HL-60 (cell line): Measurements from ENCODE around the gene C1QTNF7.

Experiments
- DNase-seq, 2 experiments: peaks; one replicate each; pipeline ENCODE4 v3.0.0-alpha.2; 2010 to 2020; ENCODE audit warnings: low read depth in 1 of 2, low spot score in 1 of 2
- H3K27ac ChIP-seq: fragments of 250-450 bp; sonication (Bioruptor Pico); replicated peaks from 2 replicates; pipeline ENCODE4 v1.5.1; 2020; ENCODE audit warnings: mild to moderate bottlenecking, moderate library complexity
- H3K27me3 ChIP-seq: fragments of 250-450 bp; sonication (Bioruptor Pico); 2 replicates; pipeline ENCODE4 v1.5.1; 2021; ENCODE audit warnings: mild to moderate bottlenecking, moderate library complexity; ENCODE audit not compliant: insufficient read depth, poor library complexity, severe bottlenecking
- H3K4me3 ChIP-seq: replicated peaks from 2 replicates; pipeline ENCODE4 v1.5.1; 2011; ENCODE audit warnings: mild to moderate bottlenecking, control low read depth, low read length; ENCODE audit not compliant: insufficient read depth
- GABPA ChIP-seq: IDR thresholded peaks from 2 replicates; pipeline ENCODE4 v1.6.1; 2012; ENCODE audit warnings: low read depth
- POLR2AphosphoS5 ChIP-seq: IDR thresholded peaks from 2 replicates; pipeline ENCODE4 v1.6.1; 2012; ENCODE audit warnings: low read depth
- SPI1 ChIP-seq: IDR thresholded peaks from 2 replicates; pipeline ENCODE4 v1.6.1; 2012; ENCODE audit warnings: low read depth, mild to moderate bottlenecking, borderline replicate concordance
- TF ChIP-seq, protein P1 (sequence below): IDR thresholded peaks from 2 replicates; pipeline ENCODE4 v1.6.1; 2012; ENCODE audit warnings: low read depth; ENCODE audit not compliant: insufficient replicate concordance
- TF ChIP-seq, protein P2 (sequence below): IDR thresholded peaks from one replicate; pipeline ENCODE4 v1.5.1; 2011; ENCODE audit warnings: low read length, control low read depth, inconsistent platforms; ENCODE audit not compliant: insufficient read depth

The C1QTNF7 gene

DNA sequence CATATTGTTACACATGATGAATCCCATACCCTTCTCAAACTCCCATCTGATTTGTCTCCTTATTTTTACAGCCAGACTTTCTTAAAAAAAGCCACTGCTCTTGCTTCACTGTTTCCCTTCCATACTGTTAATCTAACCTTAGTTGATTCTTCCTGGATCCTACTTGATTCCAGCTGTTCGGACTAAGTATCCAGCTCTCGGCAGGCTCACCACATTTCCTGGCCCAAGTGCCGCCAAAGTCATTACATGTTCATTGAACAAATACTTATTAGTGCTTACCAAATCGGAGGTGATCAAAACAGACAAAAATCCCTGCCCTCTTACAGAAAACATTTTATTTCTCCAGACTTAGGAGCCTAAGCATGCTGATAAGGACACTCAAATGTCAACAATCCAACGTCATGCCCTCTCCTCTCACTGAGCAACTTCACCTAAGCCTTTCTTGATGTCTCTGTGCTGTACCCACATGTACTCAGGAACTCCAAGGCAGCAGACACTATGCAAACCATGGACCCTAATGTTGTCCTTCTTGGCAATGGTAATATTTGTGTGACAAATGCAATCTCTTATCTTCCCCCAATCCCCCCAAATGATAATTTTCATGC lies 45.1 kb upstream of the C1QTNF7 start:
- no peak overlapping the region for H3K27ac ChIP-seq
- no peak overlapping the region for H3K4me3 ChIP-seq
- TF ChIP-seq, protein P1, sequence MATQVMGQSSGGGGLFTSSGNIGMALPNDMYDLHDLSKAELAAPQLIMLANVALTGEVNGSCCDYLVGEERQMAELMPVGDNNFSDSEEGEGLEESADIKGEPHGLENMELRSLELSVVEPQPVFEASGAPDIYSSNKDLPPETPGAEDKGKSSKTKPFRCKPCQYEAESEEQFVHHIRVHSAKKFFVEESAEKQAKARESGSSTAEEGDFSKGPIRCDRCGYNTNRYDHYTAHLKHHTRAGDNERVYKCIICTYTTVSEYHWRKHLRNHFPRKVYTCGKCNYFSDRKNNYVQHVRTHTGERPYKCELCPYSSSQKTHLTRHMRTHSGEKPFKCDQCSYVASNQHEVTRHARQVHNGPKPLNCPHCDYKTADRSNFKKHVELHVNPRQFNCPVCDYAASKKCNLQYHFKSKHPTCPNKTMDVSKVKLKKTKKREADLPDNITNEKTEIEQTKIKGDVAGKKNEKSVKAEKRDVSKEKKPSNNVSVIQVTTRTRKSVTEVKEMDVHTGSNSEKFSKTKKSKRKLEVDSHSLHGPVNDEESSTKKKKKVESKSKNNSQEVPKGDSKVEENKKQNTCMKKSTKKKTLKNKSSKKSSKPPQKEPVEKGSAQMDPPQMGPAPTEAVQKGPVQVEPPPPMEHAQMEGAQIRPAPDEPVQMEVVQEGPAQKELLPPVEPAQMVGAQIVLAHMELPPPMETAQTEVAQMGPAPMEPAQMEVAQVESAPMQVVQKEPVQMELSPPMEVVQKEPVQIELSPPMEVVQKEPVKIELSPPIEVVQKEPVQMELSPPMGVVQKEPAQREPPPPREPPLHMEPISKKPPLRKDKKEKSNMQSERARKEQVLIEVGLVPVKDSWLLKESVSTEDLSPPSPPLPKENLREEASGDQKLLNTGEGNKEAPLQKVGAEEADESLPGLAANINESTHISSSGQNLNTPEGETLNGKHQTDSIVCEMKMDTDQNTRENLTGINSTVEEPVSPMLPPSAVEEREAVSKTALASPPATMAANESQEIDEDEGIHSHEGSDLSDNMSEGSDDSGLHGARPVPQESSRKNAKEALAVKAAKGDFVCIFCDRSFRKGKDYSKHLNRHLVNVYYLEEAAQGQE: no peak
- TF ChIP-seq, protein P2, sequence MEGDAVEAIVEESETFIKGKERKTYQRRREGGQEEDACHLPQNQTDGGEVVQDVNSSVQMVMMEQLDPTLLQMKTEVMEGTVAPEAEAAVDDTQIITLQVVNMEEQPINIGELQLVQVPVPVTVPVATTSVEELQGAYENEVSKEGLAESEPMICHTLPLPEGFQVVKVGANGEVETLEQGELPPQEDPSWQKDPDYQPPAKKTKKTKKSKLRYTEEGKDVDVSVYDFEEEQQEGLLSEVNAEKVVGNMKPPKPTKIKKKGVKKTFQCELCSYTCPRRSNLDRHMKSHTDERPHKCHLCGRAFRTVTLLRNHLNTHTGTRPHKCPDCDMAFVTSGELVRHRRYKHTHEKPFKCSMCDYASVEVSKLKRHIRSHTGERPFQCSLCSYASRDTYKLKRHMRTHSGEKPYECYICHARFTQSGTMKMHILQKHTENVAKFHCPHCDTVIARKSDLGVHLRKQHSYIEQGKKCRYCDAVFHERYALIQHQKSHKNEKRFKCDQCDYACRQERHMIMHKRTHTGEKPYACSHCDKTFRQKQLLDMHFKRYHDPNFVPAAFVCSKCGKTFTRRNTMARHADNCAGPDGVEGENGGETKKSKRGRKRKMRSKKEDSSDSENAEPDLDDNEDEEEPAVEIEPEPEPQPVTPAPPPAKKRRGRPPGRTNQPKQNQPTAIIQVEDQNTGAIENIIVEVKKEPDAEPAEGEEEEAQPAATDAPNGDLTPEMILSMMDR: no peak
- TF ChIP-seq SPI1 (no peak), POLR2AphosphoS5 (no peak), GABPA (no peak)
- no peak for DNase-seq
- H3K27me3 ChIP-seq: no peaks in the 10 kb centered on the region

DNA sequence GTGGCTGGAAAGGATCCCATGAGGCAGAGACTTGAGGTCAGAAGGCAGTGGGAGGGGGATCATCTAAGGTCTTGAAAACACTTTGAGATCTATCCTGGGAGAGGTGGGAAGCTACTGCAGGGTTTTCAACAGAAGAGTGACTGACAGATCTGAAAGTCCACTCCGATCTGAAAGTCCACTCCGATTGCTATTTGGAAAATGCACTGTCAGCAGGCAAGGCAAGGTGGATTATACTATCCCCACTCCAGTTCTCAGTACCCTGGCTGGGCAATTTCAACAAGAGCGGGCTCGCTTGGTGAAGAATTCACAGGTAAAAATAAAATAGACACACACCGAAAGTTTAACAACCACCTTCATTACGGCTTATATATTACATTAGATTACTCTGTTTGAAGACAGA lies 42.3 kb upstream of the C1QTNF7 start:
- no peaks in the 10 kb centered on the region for H3K27me3 ChIP-seq
- H3K27ac ChIP-seq: no peak overlapping the region
- TF ChIP-seq, protein P1: no peak
- TF ChIP-seq, protein P2: no peak
- TF ChIP-seq GABPA (no peak), SPI1 (no peak), POLR2AphosphoS5 (no peak)
- H3K4me3 ChIP-seq: no peak overlapping the region
- no peak for DNase-seq

DNA sequence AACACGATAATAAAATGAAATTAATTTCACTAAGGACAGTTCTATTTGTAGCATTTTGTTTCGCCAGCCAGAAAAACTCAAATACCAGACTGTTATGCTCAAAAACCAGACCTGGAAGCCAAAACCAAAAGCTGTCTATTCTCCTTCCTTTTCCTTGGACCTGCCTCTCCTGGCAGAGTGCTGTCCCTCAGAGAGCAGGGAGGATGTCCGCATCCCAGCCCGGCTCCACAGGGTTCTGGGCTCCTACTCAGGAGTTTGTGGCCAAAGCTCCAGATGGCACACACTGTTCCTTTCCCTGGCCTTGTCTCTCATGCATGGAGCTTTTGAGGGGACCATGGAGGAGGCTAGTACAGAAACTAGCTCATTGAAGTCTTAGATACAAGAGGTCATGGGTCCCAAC lies 41.9 kb upstream of the C1QTNF7 start:
- TF ChIP-seq, protein P1: no peak
- TF ChIP-seq, protein P2: no peak
- TF ChIP-seq POLR2AphosphoS5 (no peak), GABPA (no peak), SPI1 (no peak)
- no peak for DNase-seq
- H3K27ac ChIP-seq: no peak overlapping the region
- no peaks in the 10 kb centered on the region for H3K27me3 ChIP-seq
- no peak overlapping the region for H3K4me3 ChIP-seq
